Measurements from ENCODE around the gene COQ2.

DNA sequence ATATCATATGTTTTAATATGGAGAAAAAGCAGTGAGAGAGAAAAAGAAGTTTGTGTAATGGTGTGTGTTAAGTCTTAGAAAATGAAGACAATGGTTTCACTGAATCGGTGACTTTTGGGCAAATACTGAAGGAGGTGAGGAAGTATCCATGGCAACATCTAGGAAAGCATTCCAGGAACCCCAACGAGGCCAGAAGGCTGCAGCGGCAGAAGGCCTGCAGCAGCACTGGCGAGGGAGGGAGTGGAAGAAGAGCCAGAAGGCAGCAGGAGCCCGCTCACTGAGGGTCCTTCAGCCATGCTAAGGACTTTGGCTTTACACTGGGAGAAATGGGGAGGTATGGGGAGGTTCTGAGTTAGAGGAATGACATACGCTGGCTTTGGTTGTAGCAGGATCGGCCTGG, 26.8 kb downstream of the COQ2 start:
- TF ChIP-seq, protein P1, sequence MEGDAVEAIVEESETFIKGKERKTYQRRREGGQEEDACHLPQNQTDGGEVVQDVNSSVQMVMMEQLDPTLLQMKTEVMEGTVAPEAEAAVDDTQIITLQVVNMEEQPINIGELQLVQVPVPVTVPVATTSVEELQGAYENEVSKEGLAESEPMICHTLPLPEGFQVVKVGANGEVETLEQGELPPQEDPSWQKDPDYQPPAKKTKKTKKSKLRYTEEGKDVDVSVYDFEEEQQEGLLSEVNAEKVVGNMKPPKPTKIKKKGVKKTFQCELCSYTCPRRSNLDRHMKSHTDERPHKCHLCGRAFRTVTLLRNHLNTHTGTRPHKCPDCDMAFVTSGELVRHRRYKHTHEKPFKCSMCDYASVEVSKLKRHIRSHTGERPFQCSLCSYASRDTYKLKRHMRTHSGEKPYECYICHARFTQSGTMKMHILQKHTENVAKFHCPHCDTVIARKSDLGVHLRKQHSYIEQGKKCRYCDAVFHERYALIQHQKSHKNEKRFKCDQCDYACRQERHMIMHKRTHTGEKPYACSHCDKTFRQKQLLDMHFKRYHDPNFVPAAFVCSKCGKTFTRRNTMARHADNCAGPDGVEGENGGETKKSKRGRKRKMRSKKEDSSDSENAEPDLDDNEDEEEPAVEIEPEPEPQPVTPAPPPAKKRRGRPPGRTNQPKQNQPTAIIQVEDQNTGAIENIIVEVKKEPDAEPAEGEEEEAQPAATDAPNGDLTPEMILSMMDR (IDR thresholded peaks at IDR 0.05) = no peak
- no peak for TF ChIP-seq POLR2A (IDR thresholded peaks at IDR 0.05)

All from ovary (tissue), 3 donors.